Epithelial cell of proximal tubule (primary cell): Measurements from ENCODE around the gene ZNF546. TPM values are rescaled to one million over a fixed set of nuclear protein-coding genes. Genes with fewer than 3 reads are reported as not detected.
A peak's percentile ranks its signal among the peaks of the same experiment; 100 is the strongest.

Experiments
- DNase-seq: peaks from one replicate; pipeline ENCODE4 v3.0.0-alpha.2; 2011; ENCODE audit warnings: low read depth
- H3K4me3 ChIP-seq: 2 replicates; pipeline ENCODE4 v1.5.1; 2011; ENCODE audit warnings: low read depth, mild to moderate bottlenecking, low read length
- total RNA-seq: library from RNA; depleted of rRNA; stranded (reverse); fragments of >200 nt; gene quantifications from 2 replicates; pipeline ENCODE4 v1.2.3, GENCODE V29; 2015
- TF ChIP-seq, protein P1 (sequence below): conservative IDR thresholded peaks from 2 replicates; pipeline ENCODE4 v1.5.1; 2012; ENCODE audit warnings: low read depth, mild to moderate bottlenecking, low read length

ZNF546 gene
- total RNA-seq, 1 donor from 2014 or later = 0.17 TPM

DNA sequence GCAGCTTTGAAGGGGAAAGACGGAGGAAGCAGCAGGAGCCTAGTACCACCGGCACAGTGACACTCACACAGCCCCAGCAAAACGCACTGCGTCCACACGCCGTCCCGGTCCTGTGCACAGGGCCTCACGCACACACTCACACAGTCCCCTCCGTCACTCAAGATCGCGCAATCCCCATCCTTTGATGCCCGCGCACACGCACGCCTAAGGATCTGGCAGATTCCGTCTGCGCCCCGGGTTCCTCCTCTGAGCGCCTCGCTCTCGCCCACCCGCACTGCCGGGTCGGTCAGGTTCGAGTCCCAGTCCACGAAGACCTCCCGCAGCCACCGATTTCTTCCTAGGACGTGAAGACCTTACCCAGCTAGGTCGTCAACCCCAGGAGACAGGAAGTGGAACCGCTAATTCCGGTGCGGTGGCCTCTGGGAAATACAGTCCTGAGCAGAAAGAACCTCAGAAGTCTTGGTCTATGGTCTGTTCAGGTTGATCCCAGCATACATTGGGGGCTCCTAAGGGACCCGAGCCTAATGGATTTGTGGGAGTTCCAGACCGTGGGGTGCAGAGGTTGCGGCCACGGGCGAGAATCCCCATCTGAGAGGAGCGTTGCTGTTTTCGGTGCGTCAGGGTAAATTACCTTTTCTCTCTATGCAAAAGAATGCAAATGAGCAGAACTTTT lies 59.1 kb downstream of the ZNF546 start, which contains the start of gene ZNF780B:
Gene ZNF780B, minus strand, starts transcription at position 400 of the 673 bp plus-strand sequence. CDS start 5,899 bp downstream, outside the sequence.
- H3K4me3 ChIP-seq = peak within 1 kb of the TSS; percentile 77
- DNase-seq = no peak
- TF ChIP-seq, protein P1, sequence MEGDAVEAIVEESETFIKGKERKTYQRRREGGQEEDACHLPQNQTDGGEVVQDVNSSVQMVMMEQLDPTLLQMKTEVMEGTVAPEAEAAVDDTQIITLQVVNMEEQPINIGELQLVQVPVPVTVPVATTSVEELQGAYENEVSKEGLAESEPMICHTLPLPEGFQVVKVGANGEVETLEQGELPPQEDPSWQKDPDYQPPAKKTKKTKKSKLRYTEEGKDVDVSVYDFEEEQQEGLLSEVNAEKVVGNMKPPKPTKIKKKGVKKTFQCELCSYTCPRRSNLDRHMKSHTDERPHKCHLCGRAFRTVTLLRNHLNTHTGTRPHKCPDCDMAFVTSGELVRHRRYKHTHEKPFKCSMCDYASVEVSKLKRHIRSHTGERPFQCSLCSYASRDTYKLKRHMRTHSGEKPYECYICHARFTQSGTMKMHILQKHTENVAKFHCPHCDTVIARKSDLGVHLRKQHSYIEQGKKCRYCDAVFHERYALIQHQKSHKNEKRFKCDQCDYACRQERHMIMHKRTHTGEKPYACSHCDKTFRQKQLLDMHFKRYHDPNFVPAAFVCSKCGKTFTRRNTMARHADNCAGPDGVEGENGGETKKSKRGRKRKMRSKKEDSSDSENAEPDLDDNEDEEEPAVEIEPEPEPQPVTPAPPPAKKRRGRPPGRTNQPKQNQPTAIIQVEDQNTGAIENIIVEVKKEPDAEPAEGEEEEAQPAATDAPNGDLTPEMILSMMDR = no peak

DNA sequence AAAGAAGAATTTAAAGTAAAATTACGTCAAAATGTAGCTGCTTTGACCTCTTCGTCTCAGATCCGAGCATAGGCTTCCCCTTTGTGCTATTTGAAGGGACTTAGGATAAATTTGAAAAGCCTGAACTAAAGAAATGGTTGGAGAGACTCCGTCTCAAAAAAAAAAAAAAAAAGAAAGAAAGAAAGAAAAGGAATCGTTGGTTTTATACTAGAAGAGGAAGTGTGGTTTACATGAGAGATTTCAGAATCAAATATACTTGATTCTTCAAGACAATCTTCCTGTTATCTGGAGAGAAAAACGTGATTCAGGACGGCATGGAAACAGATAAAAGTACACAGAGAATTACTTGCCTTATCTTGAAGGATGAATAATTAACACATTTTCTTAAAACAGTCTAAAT lies 59.6 kb downstream of the ZNF546 start:
- peak overlapping the region; percentile 77 for H3K4me3 ChIP-seq
- TF ChIP-seq, protein P1 = no peak
- DNase-seq = no peak

DNA sequence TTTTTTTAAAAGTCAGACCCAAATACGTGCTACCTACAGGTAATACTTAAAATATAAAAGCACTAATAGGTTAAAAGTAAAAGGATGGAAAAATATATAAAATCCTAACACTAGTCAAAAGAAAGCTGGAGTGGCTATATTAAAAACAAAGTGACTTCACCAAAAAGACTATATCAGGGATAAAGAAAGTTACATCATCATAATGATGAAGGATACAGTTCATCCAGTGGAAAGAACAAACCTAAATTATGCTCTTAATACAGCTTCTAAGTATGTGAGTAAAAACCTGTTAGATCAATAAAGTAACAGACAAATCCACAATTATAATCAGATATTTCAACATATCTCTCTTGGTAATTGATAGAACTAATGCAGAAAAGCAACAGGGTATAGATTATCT lies 60.3 kb downstream of the ZNF546 start:
- H3K4me3 ChIP-seq = no peak overlapping the region
- TF ChIP-seq, protein P1 = no peak
- no peak for DNase-seq

DNA sequence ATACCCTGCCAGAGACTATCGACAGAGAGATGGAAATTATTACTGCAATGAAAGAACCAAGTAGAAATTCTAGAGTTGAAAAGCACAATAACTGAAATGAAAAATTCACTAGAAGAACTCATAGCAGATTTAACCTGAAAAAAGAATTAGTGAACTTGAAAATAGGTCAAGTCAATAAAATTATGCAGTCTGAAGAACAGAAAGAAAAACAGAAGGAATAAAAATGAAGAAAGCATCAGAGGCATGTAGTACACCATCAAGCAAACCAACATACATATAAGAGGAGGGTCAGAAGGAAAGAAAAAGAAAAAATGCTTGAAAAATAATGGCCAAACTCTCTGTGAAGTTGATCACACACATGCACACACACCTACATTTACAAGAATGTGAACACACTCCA lies 62.8 kb downstream of the ZNF546 start:
- DNase-seq = no peak
- TF ChIP-seq, protein P1 = no peak
- H3K4me3 ChIP-seq = no peak overlapping the region

DNA sequence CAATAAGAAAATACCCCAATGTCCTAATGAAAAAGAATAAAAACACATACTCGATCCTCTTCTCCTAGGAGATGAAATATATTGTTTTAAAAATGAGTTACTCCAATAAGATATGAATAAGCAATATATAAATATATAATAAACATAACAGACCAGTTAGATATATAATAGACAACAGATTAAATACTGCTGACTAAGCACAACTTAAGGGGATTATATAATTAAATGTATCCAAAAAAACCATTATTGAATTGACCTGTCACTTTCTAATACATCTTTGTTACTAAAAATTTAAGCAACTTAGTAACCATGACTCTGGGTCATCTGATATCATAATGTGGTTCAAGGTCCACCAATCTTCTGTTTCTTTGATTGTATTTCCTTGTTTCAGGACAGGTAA lies 73.2 kb downstream of the ZNF546 start:
- TF ChIP-seq, protein P1 = no peak
- no peak for DNase-seq
- no peak overlapping the region for H3K4me3 ChIP-seq

Other genes with a start within 250 kb of the ZNF546 start
- gene LEUTX, start 218.2 kb upstream of the ZNF546 start, total RNA-seq = not detected in 2 replicates
- 5.7 and 15.5 TPM in 2 replicates for gene DYRK1B, start 162.9 kb upstream of the ZNF546 start, total RNA-seq
- gene FBL, start 150.7 kb upstream of the ZNF546 start, total RNA-seq = 187 and 237 TPM in 2 replicates
- 0.07 and 0.17 TPM in 2 replicates for gene FCGBP, start 62.4 kb upstream of the ZNF546 start, total RNA-seq
- 126 and 199 TPM in 2 replicates for gene PSMC4, start 25.9 kb upstream of the ZNF546 start, total RNA-seq
- 5.6 and 21.4 TPM in 2 replicates for gene ZNF780B, start 59.2 kb downstream of the ZNF546 start, total RNA-seq
- gene ZNF780A, start 93.9 kb downstream of the ZNF546 start, total RNA-seq = 6.9 and 12.5 TPM in 2 replicates
- gene MAP3K10, start 194.4 kb downstream of the ZNF546 start, total RNA-seq = 9.9 and 10.4 TPM in 2 replicates
- not detected in 2 replicates for gene TTC9B, start 221.3 kb downstream of the ZNF546 start, total RNA-seq
- gene CCNP, start 229.6 kb downstream of the ZNF546 start, total RNA-seq = 0.14 and 0.23 TPM in 2 replicates